ENCODE measurements around the gene IGSF21.
"Not testable (repeated sequence)": the region's sequence is repeated elsewhere in the genome, so short reads cannot be mapped to it uniquely, and the experiment has no call there.

IGSF21 gene

GRCh38 chr1:18340158-18340764, 232.7 kb downstream of the IGSF21 start:
- DNase-seq: no peak

GRCh38 chr1:18340787-18341186, 233.2 kb downstream of the IGSF21 start:
- no peak for DNase-seq

- DNase-seq: no peak
Measured at GRCh38 chr1:18341291-18342069, 233.9 kb downstream of the IGSF21 start.

- no peak for DNase-seq
Measured at GRCh38 chr1:18342744-18343143, 235.1 kb downstream of the IGSF21 start.

GRCh38 chr1:18343581-18343980, 236.0 kb downstream of the IGSF21 start:
- DNase-seq: no peak

GRCh38 chr1:18344755-18345154, 237.2 kb downstream of the IGSF21 start:
- DNase-seq: no peak

GRCh38 chr1:18347559-18347958, 240.0 kb downstream of the IGSF21 start:
- DNase-seq: no peak

- no peak for DNase-seq
Measured at GRCh38 chr1:18348354-18348753, 240.8 kb downstream of the IGSF21 start.

- DNase-seq: no peak
Measured at GRCh38 chr1:18350747-18351146, 243.1 kb downstream of the IGSF21 start.

GRCh38 chr1:18351735-18352134, 244.1 kb downstream of the IGSF21 start:
- no peak for DNase-seq

GRCh38 chr1:18352636-18353265, 245.2 kb downstream of the IGSF21 start:
- DNase-seq: no peak

- DNase-seq: no peak
Measured at GRCh38 chr1:18353528-18353927, 245.9 kb downstream of the IGSF21 start.

- DNase-seq: no peak
Measured at GRCh38 chr1:18353992-18354391, 246.4 kb downstream of the IGSF21 start.

GRCh38 chr1:18354612-18355011, 247.0 kb downstream of the IGSF21 start:
- no peak for DNase-seq

- DNase-seq: no peak
Measured at GRCh38 chr1:18357622-18358230, 250.1 kb downstream of the IGSF21 start.

- DNase-seq: no peak
Measured at GRCh38 chr1:18358600-18358999, 251.0 kb downstream of the IGSF21 start.

- no peak for DNase-seq
Measured at GRCh38 chr1:18360251-18360650, 252.7 kb downstream of the IGSF21 start.

- no peak for DNase-seq
Measured at GRCh38 chr1:18362150-18362549, 254.6 kb downstream of the IGSF21 start.

- no peak for DNase-seq
Measured at GRCh38 chr1:18363436-18363835, 255.8 kb downstream of the IGSF21 start.

- DNase-seq: no peak
Measured at GRCh38 chr1:18365099-18365705, 257.6 kb downstream of the IGSF21 start.

- DNase-seq: not testable (repeated sequence)
Measured at GRCh38 chr1:18372505-18372904, 264.9 kb downstream of the IGSF21 start.

GRCh38 chr1:18373151-18373550, 265.6 kb downstream of the IGSF21 start:
- no peak for DNase-seq

- DNase-seq: no peak
Measured at GRCh38 chr1:18373882-18374493, 266.4 kb downstream of the IGSF21 start.

All from COR-L47 (cell line).